ENCODE measurements around the gene SLC39A11. TPM values are rescaled to one million over a fixed set of nuclear protein-coding genes. Genes with fewer than 3 reads are reported as not detected.

The SLC39A11 gene
- total and polyA plus RNA-seq, 2 donors (not counting 1 experiment from before 2014, with no cell fraction given) = 12.7 to 27.4 TPM

GRCh38 chr17:73101031-73101430, 8.5 kb upstream of the SLC39A11 start:
- Histone ChIP-seq H3K9ac (ENCODE audit: insufficient read depth, low read length) (no peak overlapping the region), H3K9me3 (ENCODE audit: control insufficient read depth, insufficient read depth, low read depth, low read length) (no peaks in the 10 kb centered on the region), H3K36me3 (ENCODE audit: control insufficient read depth, insufficient read depth, low read length) (no peaks in the 10 kb centered on the region), H3K4me3 (replicated peaks in 1 of 4; ENCODE audit: control extremely low read depth in 1 of 4, insufficient read depth in 1 of 4, low read depth in 3 of 4, low read length in 4 of 4) (no peak overlapping the region), H4K20me1 (ENCODE audit: control insufficient read depth, extremely low read depth, insufficient read depth, low read length) (no peaks in the 10 kb centered on the region), H3K4me2 (ENCODE audit: extremely low read depth, insufficient read depth, low read length) (no peak overlapping the region), H3K79me2 (ENCODE audit: control insufficient read depth, insufficient read depth, low read length) (no peaks in the 10 kb centered on the region), H2AFZ (ENCODE audit: low read length) (no peak overlapping the region), H3K27ac (ENCODE audit: insufficient read depth, low read length) (no peak overlapping the region), H3K4me1 (ENCODE audit: control insufficient read depth, extremely low read depth, insufficient read depth, low read length) (no peaks in the 10 kb centered on the region), H3K27me3 (ENCODE audit: control insufficient read depth, insufficient read depth, low read length) (no peaks in the 10 kb centered on the region)
- TF ChIP-seq, protein P1, sequence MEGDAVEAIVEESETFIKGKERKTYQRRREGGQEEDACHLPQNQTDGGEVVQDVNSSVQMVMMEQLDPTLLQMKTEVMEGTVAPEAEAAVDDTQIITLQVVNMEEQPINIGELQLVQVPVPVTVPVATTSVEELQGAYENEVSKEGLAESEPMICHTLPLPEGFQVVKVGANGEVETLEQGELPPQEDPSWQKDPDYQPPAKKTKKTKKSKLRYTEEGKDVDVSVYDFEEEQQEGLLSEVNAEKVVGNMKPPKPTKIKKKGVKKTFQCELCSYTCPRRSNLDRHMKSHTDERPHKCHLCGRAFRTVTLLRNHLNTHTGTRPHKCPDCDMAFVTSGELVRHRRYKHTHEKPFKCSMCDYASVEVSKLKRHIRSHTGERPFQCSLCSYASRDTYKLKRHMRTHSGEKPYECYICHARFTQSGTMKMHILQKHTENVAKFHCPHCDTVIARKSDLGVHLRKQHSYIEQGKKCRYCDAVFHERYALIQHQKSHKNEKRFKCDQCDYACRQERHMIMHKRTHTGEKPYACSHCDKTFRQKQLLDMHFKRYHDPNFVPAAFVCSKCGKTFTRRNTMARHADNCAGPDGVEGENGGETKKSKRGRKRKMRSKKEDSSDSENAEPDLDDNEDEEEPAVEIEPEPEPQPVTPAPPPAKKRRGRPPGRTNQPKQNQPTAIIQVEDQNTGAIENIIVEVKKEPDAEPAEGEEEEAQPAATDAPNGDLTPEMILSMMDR (conservative IDR thresholded peaks at IDR 0.05 in 1 of 2, IDR thresholded peaks at IDR 0.05 in 1 of 2; ENCODE audit: low read depth in 1 of 2, low read length in 2 of 2) = no peak
- TF ChIP-seq EZH2 (IDR thresholded peaks at IDR 0.05; ENCODE audit: low read length, missing control alignments) = no peak
- no peak for DNase-seq (ENCODE audit: low read depth in 2 of 2)

- H3K27ac ChIP-seq (ENCODE audit: insufficient read depth, low read length) = no peak overlapping the region
- H3K9ac ChIP-seq (ENCODE audit: insufficient read depth, low read length) = no peak overlapping the region
- no peaks in the 10 kb centered on the region for H4K20me1 ChIP-seq (ENCODE audit: control insufficient read depth, extremely low read depth, insufficient read depth, low read length)
- no peaks in the 10 kb centered on the region for H3K9me3 ChIP-seq (ENCODE audit: control insufficient read depth, insufficient read depth, low read depth, low read length)
- H2AFZ ChIP-seq (ENCODE audit: low read length) = no peak overlapping the region
- H3K79me2 ChIP-seq (ENCODE audit: control insufficient read depth, insufficient read depth, low read length) = no peaks in the 10 kb centered on the region
- no peaks in the 10 kb centered on the region for H3K36me3 ChIP-seq (ENCODE audit: control insufficient read depth, insufficient read depth, low read length)
- no peak overlapping the region for H3K4me3 ChIP-seq (replicated peaks in 1 of 4; ENCODE audit: control extremely low read depth in 1 of 4, insufficient read depth in 1 of 4, low read depth in 3 of 4, low read length in 4 of 4)
- H3K4me2 ChIP-seq (ENCODE audit: extremely low read depth, insufficient read depth, low read length) = no peak overlapping the region
- no peaks in the 10 kb centered on the region for H3K4me1 ChIP-seq (ENCODE audit: control insufficient read depth, extremely low read depth, insufficient read depth, low read length)
- no peak for DNase-seq (ENCODE audit: low read depth in 2 of 2)
- TF ChIP-seq, protein P1 (conservative IDR thresholded peaks at IDR 0.05 in 1 of 2, IDR thresholded peaks at IDR 0.05 in 1 of 2; ENCODE audit: low read depth in 1 of 2, low read length in 2 of 2) = no peak
- no peak for TF ChIP-seq EZH2 (IDR thresholded peaks at IDR 0.05; ENCODE audit: low read length, missing control alignments)
- H3K27me3 ChIP-seq (ENCODE audit: control insufficient read depth, insufficient read depth, low read length) = no peaks in the 10 kb centered on the region
Measured at GRCh38 chr17:73100363-73100762, 7.9 kb upstream of the SLC39A11 start.

GRCh38 chr17:73099511-73099910, 7.0 kb upstream of the SLC39A11 start:
- DNase-seq (ENCODE audit: low read depth in 2 of 2) = no peak
- Histone ChIP-seq H3K9ac (ENCODE audit: insufficient read depth, low read length) (no peak overlapping the region), H3K4me2 (ENCODE audit: extremely low read depth, insufficient read depth, low read length) (no peak overlapping the region), H4K20me1 (ENCODE audit: control insufficient read depth, extremely low read depth, insufficient read depth, low read length) (no peaks in the 10 kb centered on the region), H3K27me3 (ENCODE audit: control insufficient read depth, insufficient read depth, low read length) (no peaks in the 10 kb centered on the region), H3K27ac (ENCODE audit: insufficient read depth, low read length) (no peak overlapping the region), H3K79me2 (ENCODE audit: control insufficient read depth, insufficient read depth, low read length) (no peaks in the 10 kb centered on the region), H3K36me3 (ENCODE audit: control insufficient read depth, insufficient read depth, low read length) (no peaks in the 10 kb centered on the region), H3K9me3 (ENCODE audit: control insufficient read depth, insufficient read depth, low read depth, low read length) (no peaks in the 10 kb centered on the region), H3K4me1 (ENCODE audit: control insufficient read depth, extremely low read depth, insufficient read depth, low read length) (no peaks in the 10 kb centered on the region), H3K4me3 (replicated peaks in 1 of 4; ENCODE audit: control extremely low read depth in 1 of 4, insufficient read depth in 1 of 4, low read depth in 3 of 4, low read length in 4 of 4) (no peak overlapping the region), H2AFZ (ENCODE audit: low read length) (no peak overlapping the region)
- TF ChIP-seq EZH2 (IDR thresholded peaks at IDR 0.05; ENCODE audit: low read length, missing control alignments) = no peak
- TF ChIP-seq, protein P1 (conservative IDR thresholded peaks at IDR 0.05 in 1 of 2, IDR thresholded peaks at IDR 0.05 in 1 of 2; ENCODE audit: low read depth in 1 of 2, low read length in 2 of 2) = no peak

Measured in fibroblast of lung (primary cell).